Subcutaneous abdominal adipose tissue (tissue), 5 donors: Measurements from ENCODE around the gene ARRDC1.
A peak's percentile ranks its signal among the peaks of the same experiment; 100 is the strongest.
"Not testable (repeated sequence)": the region's sequence is repeated elsewhere in the genome, so short reads cannot be mapped to it uniquely, and the experiment has no call there.

Source experiments
- H3K27ac ChIP-seq: one replicate; pipeline ENCODE4 v1.7.0; 2013; ENCODE audit warnings: low read depth, mild to moderate bottlenecking, inconsistent platforms, low read length, moderate library complexity
- H3K27me3 ChIP-seq, 5 donors: one replicate each; pipeline ENCODE4 v1.7.0; 2013; ENCODE audit warnings: low read length in 5 of 5, inconsistent platforms in 1 of 5; ENCODE audit not compliant: control insufficient read depth in 5 of 5, insufficient read depth in 4 of 5
- H3K36me3 ChIP-seq, 5 donors: one replicate each; pipeline ENCODE4 v1.7.0; 2013; ENCODE audit warnings: low read length in 5 of 5; ENCODE audit not compliant: control insufficient read depth in 5 of 5, insufficient read depth in 5 of 5
- H3K4me1 ChIP-seq, 5 donors: one replicate each; pipeline ENCODE4 v1.7.0; 2013; ENCODE audit warnings: low read length in 5 of 5, mild to moderate bottlenecking in 3 of 5, moderate library complexity in 1 of 5; ENCODE audit not compliant: control insufficient read depth in 5 of 5, insufficient read depth in 5 of 5
- H3K4me3 ChIP-seq, 5 donors: one replicate each; pipeline ENCODE4 v1.7.0; 2013; ENCODE audit warnings: low read length in 5 of 5, low read depth in 1 of 5
- H3K9ac ChIP-seq, 5 donors: one replicate each; pipeline ENCODE4 v1.7.0; 2013; ENCODE audit warnings: low read length in 5 of 5, mild to moderate bottlenecking in 4 of 5, moderate library complexity in 3 of 5
- H3K9me3 ChIP-seq, 5 donors: one replicate each; pipeline ENCODE4 v1.7.0; 2013; ENCODE audit warnings: low read length in 5 of 5; ENCODE audit not compliant: control insufficient read depth in 5 of 5
- donor health status: healthy.
- donor health status: healthy.
- donor health status: healthy.
- donor health status: healthy.
- donor health status: healthy.

ARRDC1 gene

DNA sequence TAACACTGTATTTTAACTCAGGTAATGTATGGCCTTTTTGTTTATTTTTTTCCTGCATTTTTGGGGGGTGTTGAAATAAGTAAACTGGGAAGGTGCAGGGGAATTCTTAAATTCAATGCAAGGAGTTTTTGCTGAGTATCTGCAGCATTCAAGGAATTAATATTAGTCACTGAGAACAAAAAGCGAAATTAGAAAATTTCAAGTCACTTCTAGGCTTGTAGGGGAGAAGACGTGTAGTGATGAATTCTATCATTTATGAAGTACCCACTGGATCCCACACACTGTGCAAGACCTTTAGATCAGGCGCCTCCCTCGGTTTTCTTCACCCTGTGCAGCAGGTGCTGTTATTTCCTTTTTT is 14.5 kb downstream of the ARRDC1 start:
- peak overlapping the region; percentile 75 to 89 (median 84) for H3K4me3 ChIP-seq
- H3K27ac ChIP-seq = peak overlapping the region; percentile 91
- H3K27me3 ChIP-seq = no peaks in the 10 kb centered on the region
- H3K9me3 ChIP-seq = no peaks in the 10 kb centered on the region
- H3K36me3 ChIP-seq = peaks cover 0 to 16% (median 8%) of the 10 kb centered on the region in 5 donors
- H3K9ac ChIP-seq = peak overlapping the region; percentile 87 to 98 (median 90)
- peaks cover 10 to 54% (median 42%) of the 10 kb centered on the region in 5 donors for H3K4me1 ChIP-seq

DNA sequence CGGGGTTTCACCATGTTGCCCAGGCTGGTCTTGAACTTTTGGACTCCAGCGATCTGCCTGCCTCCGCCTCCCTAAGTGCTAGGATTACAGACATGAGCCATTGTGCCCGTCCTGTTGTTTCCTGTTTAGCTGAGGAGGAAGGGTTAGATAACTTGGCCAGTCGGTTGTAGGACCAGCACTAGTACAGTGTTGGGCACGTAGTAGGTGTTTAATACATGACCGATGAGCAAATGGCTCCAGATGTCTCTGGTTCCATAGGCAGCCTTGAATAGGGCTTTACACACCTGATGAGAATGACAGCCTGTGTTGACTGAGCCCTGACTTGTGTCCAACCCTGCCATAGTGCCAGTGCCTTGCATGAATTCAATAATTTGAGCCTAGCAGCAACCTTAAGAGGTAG is 15.1 kb downstream of the ARRDC1 start:
- Histone ChIP-seq H3K9me3 (no peaks in the 10 kb centered on the region), H3K9ac (peak overlapping the region in 3 of 5 donors; percentile 63 to 98 (median 87)), H3K27ac (peak overlapping the region; percentile 61), H3K36me3 (peaks cover 0 to 10% (median 3%) of the 10 kb centered on the region in 5 donors), H3K4me1 (peaks cover 10 to 58% (median 42%) of the 10 kb centered on the region in 5 donors), H3K27me3 (no peaks in the 10 kb centered on the region), H3K4me3 (peak overlapping the region in 3 of 5 donors; percentile 13 to 81 (median 22))

DNA sequence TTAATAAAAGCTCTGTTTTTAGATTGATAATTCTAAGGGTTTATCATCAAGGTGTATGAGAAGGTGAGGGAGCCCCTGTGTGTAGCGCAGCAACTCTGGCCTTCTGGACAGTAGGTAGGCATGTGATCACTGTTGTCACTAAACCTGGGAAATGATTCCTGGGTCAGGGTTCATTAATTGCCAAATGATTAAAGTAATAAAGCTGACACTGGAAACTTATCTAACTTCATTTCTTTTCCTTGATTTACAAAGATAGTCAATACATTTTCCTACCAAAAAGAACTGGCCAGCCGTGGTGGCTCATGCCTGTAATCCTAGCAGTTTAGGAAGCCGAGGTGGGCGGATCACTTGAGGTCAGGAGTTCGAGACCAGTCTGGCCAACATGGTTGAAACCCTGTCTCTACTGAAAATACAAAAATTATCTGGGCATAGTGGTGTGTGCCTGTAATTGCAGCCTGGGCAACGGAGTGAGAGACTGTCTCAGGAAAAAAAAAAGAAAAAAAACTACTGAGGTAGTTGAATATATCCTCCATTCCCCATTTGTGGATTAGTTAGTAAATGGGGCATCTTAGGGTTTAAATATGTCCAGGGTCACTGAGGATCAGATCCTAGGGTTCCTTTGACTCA is 15.8 kb downstream of the ARRDC1 start:
- H3K9ac ChIP-seq = peak overlapping the region in 4 of 5 donors; percentile 26 to 63 (median 34)
- H3K27ac ChIP-seq = peak overlapping the region; percentile 61
- peaks cover 10 to 57% (median 43%) of the 10 kb centered on the region in 5 donors for H3K4me1 ChIP-seq
- no peak overlapping the region for H3K4me3 ChIP-seq
- H3K36me3 ChIP-seq = peaks cover 0 to 4% (median 0%) of the 10 kb centered on the region in 5 donors
- H3K9me3 ChIP-seq = no peaks in the 10 kb centered on the region
- no peaks in the 10 kb centered on the region for H3K27me3 ChIP-seq

DNA sequence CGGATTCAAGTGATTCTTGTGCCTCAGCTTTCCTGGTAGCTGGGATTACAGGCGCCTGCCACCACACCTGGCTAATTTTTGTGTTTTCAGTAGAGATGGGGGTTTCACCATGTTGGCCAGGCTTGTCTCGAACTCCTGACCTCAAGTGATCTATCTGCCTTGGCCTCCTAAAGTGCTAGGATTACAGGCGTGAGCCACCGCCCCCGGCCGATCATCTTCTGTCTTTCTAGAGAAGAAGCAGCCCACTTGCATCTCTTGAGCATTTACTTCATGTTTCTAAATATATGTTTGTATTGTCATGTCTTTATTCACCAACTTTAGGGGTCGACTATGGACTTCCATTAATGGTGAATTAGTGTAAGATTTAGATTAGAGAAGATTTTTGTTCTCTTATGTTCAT is 16.7 kb downstream of the ARRDC1 start:
- not testable (repeated sequence) for H3K27ac ChIP-seq, H3K27me3 ChIP-seq, H3K9me3 ChIP-seq, H3K4me3 ChIP-seq, H3K36me3 ChIP-seq, H3K9ac ChIP-seq
- H3K4me1 ChIP-seq = peaks cover 10 to 50% (median 45%) of the 10 kb centered on the region in 5 donors

DNA sequence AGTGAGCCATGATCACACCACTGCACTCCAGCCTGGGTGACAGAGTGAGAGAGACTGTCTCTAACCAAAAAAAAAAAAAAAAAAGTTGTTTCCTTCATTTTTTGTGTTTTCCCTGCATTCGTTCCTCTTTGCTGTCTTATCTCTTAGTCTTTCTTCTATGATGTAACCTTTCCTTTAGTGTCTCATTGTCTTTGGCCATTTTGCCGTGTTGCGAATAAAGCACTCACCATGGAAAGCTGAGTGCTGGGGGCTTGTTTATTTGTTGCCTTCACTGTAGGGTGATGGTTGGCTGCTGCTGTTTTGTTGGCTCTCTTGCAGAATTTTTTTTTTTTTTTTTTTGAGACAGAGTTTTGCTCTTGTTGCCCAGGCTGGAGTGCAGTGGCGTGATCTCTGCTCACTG is 21.0 kb downstream of the ARRDC1 start:
- no peaks in the 10 kb centered on the region for H3K9me3 ChIP-seq
- no peak overlapping the region for H3K4me3 ChIP-seq
- H3K4me1 ChIP-seq = peaks cover 2 to 40% (median 28%) of the 10 kb centered on the region in 5 donors
- H3K9ac ChIP-seq = no peak overlapping the region
- no peaks in the 10 kb centered on the region for H3K27me3 ChIP-seq
- peaks cover 0 to 3% (median 0%) of the 10 kb centered on the region in 5 donors for H3K36me3 ChIP-seq
- no peak overlapping the region for H3K27ac ChIP-seq

DNA sequence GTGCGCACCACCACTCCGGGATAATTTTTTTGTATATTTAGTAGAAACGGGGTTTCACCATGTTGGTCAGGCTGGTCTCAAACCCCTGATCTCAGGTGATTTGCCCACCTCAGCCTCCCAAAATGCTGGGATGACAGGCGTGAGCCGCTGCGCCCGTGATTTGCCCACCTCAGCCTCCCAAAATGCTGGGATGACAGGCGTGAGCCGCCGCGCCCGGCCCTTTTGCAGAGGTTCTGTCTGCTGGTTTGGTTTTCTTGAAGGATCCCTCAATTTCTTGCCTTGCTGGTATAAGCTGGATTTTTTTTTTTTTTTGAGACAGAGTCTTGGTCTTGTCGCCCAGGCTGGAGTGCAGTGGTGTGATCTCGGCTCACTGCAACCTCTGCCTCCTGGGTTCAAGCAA is 21.9 kb downstream of the ARRDC1 start:
- H3K36me3 ChIP-seq, H3K27me3 ChIP-seq, H3K4me3 ChIP-seq, H3K9ac ChIP-seq, H3K27ac ChIP-seq, H3K9me3 ChIP-seq: not testable (repeated sequence)
- peaks cover 2 to 41% (median 32%) of the 10 kb centered on the region in 5 donors for H3K4me1 ChIP-seq

DNA sequence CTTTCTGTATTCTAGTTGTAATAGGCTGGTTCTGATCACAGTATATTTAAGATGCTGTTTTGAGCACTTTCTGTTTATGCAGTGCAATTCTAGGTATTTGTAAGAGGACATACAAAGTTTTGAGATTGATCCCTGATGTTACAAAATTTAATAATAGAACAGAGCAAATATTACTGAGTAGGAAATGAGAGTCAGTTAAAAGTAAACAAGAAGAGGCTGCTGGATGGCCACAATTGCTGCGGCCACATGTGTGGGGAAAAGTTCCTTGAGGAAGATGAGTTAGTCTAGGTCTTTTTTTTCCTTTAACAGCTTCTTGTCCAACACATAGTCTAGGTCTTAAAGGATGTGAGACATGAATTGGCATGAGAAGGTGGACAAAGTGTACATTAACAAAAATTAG is 24.6 kb downstream of the ARRDC1 start:
- no peaks in the 10 kb centered on the region for H3K36me3 ChIP-seq
- H3K4me1 ChIP-seq = peaks cover 4 to 45% (median 37%) of the 10 kb centered on the region in 5 donors
- H3K4me3 ChIP-seq = no peak overlapping the region
- H3K9ac ChIP-seq = peak overlapping the region in 2 of 5 donors; percentile 6 to 8
- H3K9me3 ChIP-seq = no peaks in the 10 kb centered on the region
- H3K27ac ChIP-seq = no peak overlapping the region
- no peaks in the 10 kb centered on the region for H3K27me3 ChIP-seq

DNA sequence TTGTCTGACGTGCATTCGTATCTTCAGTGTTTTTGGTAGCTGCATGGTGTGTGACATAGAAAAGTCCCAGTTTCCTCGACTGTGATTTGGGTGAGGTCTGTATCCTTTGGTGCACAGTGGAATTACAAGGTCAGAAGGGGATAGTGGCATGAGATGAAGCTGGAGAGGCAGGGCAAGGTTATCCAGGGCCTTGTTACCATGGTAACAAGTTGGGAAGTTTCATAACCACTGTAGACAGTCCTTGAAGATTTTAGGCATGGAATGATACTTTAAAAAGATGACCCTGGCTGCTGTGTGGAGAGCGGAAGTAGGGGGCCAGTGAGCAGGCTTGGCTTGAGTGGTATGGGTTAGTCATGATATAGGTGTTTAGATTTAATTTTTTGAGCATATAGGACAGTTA is 25.2 kb downstream of the ARRDC1 start:
- Histone ChIP-seq H3K4me1 (peaks cover 4 to 41% (median 34%) of the 10 kb centered on the region in 5 donors), H3K36me3 (no peaks in the 10 kb centered on the region), H3K4me3 (no peak overlapping the region), H3K27me3 (no peaks in the 10 kb centered on the region), H3K27ac (no peak overlapping the region), H3K9me3 (no peaks in the 10 kb centered on the region), H3K9ac (peak overlapping the region in 2 of 5 donors; percentile 4 to 6)

DNA sequence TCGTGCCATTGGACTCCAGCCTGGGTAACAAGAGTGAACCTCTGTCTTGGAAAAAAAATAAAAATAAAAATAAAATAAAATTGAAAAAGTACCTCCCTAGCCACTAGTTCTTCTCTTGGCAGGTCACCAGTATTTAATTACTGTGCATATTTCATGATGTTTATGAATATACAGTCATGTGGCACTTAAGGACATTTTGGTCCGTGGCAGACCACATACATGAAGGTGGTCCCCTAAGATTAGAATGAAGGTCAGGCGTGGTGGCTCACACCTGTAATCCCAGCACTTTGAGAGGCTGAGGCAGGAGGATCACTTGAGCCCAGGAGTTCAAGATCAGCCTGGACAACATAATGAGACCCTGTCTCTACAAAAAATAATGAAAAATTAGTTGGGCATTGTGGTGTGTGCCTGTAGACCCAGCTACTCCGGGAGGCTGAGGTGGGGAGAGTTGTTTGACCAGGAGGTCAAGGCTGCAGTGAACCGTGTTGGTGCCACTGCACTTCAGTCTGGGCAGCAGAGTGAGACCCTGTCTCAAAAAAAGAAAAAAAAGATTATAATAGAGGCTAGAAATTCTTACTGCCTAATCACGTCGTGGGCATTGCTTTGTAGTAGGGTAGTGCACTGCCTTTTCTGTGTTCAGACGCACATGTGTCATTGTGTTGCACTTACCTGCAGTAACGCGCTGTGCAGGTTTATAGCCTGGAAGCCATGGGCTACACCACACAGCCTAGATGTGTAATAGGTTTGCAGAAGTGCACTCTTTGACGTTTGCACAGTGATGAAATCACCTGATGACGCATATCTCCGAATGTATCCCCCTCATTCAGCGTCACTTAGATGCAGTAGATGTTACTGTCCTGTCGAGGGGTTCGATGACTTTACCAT is 26.1 kb downstream of the ARRDC1 start:
- Histone ChIP-seq H3K9ac (no peak overlapping the region), H3K27ac (no peak overlapping the region), H3K4me3 (no peak overlapping the region), H3K9me3 (no peaks in the 10 kb centered on the region), H3K4me1 (peaks cover 4 to 41% (median 34%) of the 10 kb centered on the region in 5 donors), H3K27me3 (no peaks in the 10 kb centered on the region), H3K36me3 (no peaks in the 10 kb centered on the region)
